H1 (cell line): ENCODE results near the gene PTAR1. TPM values are rescaled to one million over a fixed set of nuclear protein-coding genes. Genes with fewer than 3 reads are reported as not detected.

ENCODE experiments used
- CTCF ChIP-seq, 3 experiments: IDR thresholded peaks; 1 replicate in 2 of 3; 2 replicates in 1 of 3; pipeline versions ENCODE4 v1.5.1 to v1.6.1; 2011; ENCODE audit warnings: low read length in 3 of 3, mild to moderate bottlenecking in 3 of 3, inconsistent platforms in 2 of 3, low read depth in 1 of 3, moderate library complexity in 1 of 3; ENCODE audit not compliant: insufficient read depth in 1 of 3; ENCODE audit errors: control extremely low read depth in 1 of 3
- KDM1A ChIP-seq: fragments of 200-600, 300-600 bp; sonication (generic); IDR thresholded peaks from 2 replicates; pipeline ENCODE4 v1.7.1; 2016; ENCODE audit warnings: mild to moderate bottlenecking, low read length, borderline replicate concordance
- RAD21 ChIP-seq, 2 experiments: IDR thresholded peaks in 1 of 2; conservative IDR thresholded peaks in 1 of 2; 2 replicates each; pipeline ENCODE4 v1.6.1; 2011; ENCODE audit warnings: low read depth in 2 of 2, low read length in 2 of 2, improper control_type of control experiment in 1 of 2, inconsistent platforms in 1 of 2, mild to moderate bottlenecking in 1 of 2, moderate library complexity in 1 of 2
- TCF12 ChIP-seq: IDR thresholded peaks from 2 replicates; pipeline ENCODE4 v1.6.1; 2011; ENCODE audit warnings: low read depth, mild to moderate bottlenecking, low read length
- polyA plus RNA-seq, 7 experiments: library from polyadenylated mRNA; depleted of rRNA in 3 of 7; stranded (reverse) in 5 of 7; unstranded in 2 of 7; fragments of >200 nt in 5 of 7; fragments of 200-250 nt in 2 of 7; gene quantifications; 1 replicate in 5 of 7; 2 replicates in 1 of 7; 4 replicates in 1 of 7; pipeline versions ENCODE4 v1.2.1 to v1.2.3, GENCODE V29; 2011 to 2013; ENCODE audit warnings: missing spikeins in 2 of 7, mixed read lengths in 2 of 7
- total RNA-seq: library from RNA; stranded (reverse); fragmentation: NEBNext Ultra II Directional; extraction: Animal tissue kit (Norgen Biotek cat#: 25700); gene quantifications from 2 replicates; pipeline ENCODE4 v1.2.1, GENCODE V29; 2021

Gene PTAR1
- total and polyA plus RNA-seq, 2 of the 8 experiments (the other 6 are each of a cell fraction or from before 2014, with no cell fraction given): 19.5 to 84.9 TPM

- TF ChIP-seq CTCF (IDR thresholded peaks at IDR 0.05; ENCODE audit: control extremely low read depth in 1 of 3, insufficient read depth in 1 of 3, low read depth in 1 of 3, low read length in 3 of 3) (no peak), TCF12 (no peak), RAD21 (IDR thresholded peaks at IDR 0.05 in 1 of 2, conservative IDR thresholded peaks at IDR 0.05 in 1 of 2; ENCODE audit: low read depth in 2 of 2, low read length in 2 of 2) (no peak), KDM1A (no peak)
Observed at GRCh38 chr9:69743930-69744329, 15.9 kb downstream of the PTAR1 start (continued).
